Measurements from ENCODE around the gene TSSK2.

The TSSK2 gene

GRCh38 chr22:19125011-19125410 lies 6.1 kb upstream of the TSSK2 start:
- DNase-seq (ENCODE audit: low spot score): no peak

GRCh38 chr22:19125474-19126308 lies 5.4 kb upstream of the TSSK2 start:
- DNase-seq (ENCODE audit: low spot score): no peak

- DNase-seq (ENCODE audit: low spot score): no peak
Measured at GRCh38 chr22:19126309-19127273, 4.5 kb upstream of the TSSK2 start.

- no peak for DNase-seq (ENCODE audit: low spot score)
Measured at GRCh38 chr22:19127329-19128008, 3.6 kb upstream of the TSSK2 start.

- no peak for DNase-seq (ENCODE audit: low spot score)
Measured at GRCh38 chr22:19128009-19128401, 3.1 kb upstream of the TSSK2 start.

GRCh38 chr22:19128946-19129727 lies 2.0 kb upstream of the TSSK2 start:
- DNase-seq (ENCODE audit: low spot score): no peak

GRCh38 chr22:19129871-19130270 lies 1.2 kb upstream of the TSSK2 start:
- no peak for DNase-seq (ENCODE audit: low spot score)

GRCh38 chr22:19131685-19132015 lies 542 bp downstream of the TSSK2 start:
- no peak for DNase-seq (ENCODE audit: low spot score)

- DNase-seq (ENCODE audit: low spot score): no peak
Measured at GRCh38 chr22:19132153-19132552, 1.0 kb downstream of the TSSK2 start.

GRCh38 chr22:19132693-19133400 lies 1.7 kb downstream of the TSSK2 start:
- DNase-seq (ENCODE audit: low spot score): no peak

GRCh38 chr22:19133561-19133960 lies 2.5 kb downstream of the TSSK2 start:
- no peak for DNase-seq (ENCODE audit: low spot score)

GRCh38 chr22:19134176-19134831 lies 3.2 kb downstream of the TSSK2 start:
- no peak for DNase-seq (ENCODE audit: low spot score)

- DNase-seq (ENCODE audit: low spot score): no peak
Measured at GRCh38 chr22:19134874-19135273, 3.8 kb downstream of the TSSK2 start.

GRCh38 chr22:19136915-19137314 lies 5.8 kb downstream of the TSSK2 start:
- no peak for DNase-seq (ENCODE audit: low spot score)

GRCh38 chr22:19137384-19138216 lies 6.5 kb downstream of the TSSK2 start:
- DNase-seq (ENCODE audit: low spot score): no peak

- no peak for DNase-seq (ENCODE audit: low spot score)
Measured at GRCh38 chr22:19138217-19139000, 7.3 kb downstream of the TSSK2 start.

GRCh38 chr22:19139001-19139356 lies 7.9 kb downstream of the TSSK2 start:
- no peak for DNase-seq (ENCODE audit: low spot score)

- no peak for DNase-seq (ENCODE audit: low spot score)
Measured at GRCh38 chr22:19139974-19140373, 8.9 kb downstream of the TSSK2 start.

GRCh38 chr22:19142394-19142793 lies 11.3 kb downstream of the TSSK2 start:
- DNase-seq (ENCODE audit: low spot score): no peak
